HUES64 (cell line): ENCODE data around the gene STXBP2.

ENCODE experiments used
- H3K27ac ChIP-seq: 2 replicates; pipeline ENCODE4 v1.7.0; 2013; ENCODE audit warnings: low read depth, low read length, inconsistent platforms
- H3K27me3 ChIP-seq: 2 replicates; pipeline ENCODE4 v1.6.1; 2013; ENCODE audit warnings: mild to moderate bottlenecking, low read length; ENCODE audit not compliant: insufficient read depth
- H3K36me3 ChIP-seq: 2 replicates; pipeline ENCODE4 v1.6.1; 2013; ENCODE audit warnings: mild to moderate bottlenecking, low read length; ENCODE audit not compliant: insufficient read depth
- H3K4me1 ChIP-seq: 2 replicates; pipeline ENCODE4 v1.6.1; 2013; ENCODE audit warnings: mild to moderate bottlenecking, low read length, moderate library complexity; ENCODE audit not compliant: insufficient read depth
- H3K4me3 ChIP-seq: 2 replicates; pipeline ENCODE4 v1.5.1; 2013; ENCODE audit warnings: mild to moderate bottlenecking, low read length, moderate library complexity
- H3K9ac ChIP-seq: 2 replicates; pipeline ENCODE4 v1.6.1; 2013; ENCODE audit warnings: mild to moderate bottlenecking, low read depth, low read length
- H3K9me3 ChIP-seq: 2 replicates; pipeline ENCODE4 v1.6.1; 2013; ENCODE audit warnings: low read depth, low read length; ENCODE audit not compliant: insufficient read depth
- WGBS: fragments of 150-250, 120-280 bp; methylation state at CpG from one replicate; pipeline ENCODE4 v1.1.7; 2013; ENCODE audit warnings: missing lambda C conversion rate; 5-methylcytosine and 5-hydroxymethylcytosine counted together

Gene STXBP2

DNA sequence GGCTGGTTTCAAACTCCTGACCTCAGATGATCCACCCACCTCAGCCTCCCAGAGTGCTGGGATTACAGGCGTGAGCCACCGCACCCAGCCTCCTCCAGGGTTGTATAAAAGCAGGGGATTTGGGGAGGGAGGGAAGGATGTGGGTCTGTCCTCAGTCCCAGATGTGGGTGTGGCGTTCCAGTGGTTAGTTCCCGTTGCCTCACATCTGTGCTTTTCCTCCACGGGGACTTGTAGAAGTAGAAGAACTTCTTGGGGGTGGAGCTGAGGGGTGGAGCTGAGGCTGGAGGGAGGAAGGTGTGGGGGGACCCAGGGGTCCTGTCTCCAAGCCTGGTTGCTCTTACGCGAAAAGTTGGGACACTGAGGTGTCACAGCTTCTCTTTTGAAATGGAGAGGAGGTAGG lies 39.5 kb downstream of the STXBP2 start:
- Histone ChIP-seq H3K4me1 (no peaks in the 10 kb centered on the region), H3K27ac (no peak overlapping the region), H3K9me3 (no peaks in the 10 kb centered on the region), H3K4me3 (no peak overlapping the region), H3K9ac (no peak overlapping the region), H3K36me3 (no peaks in the 10 kb centered on the region), H3K27me3 (peaks cover 33% of the 10 kb centered on the region)
- 57% methylated on average over 7 of the region's 7 CpGs for WGBS

GRCh38 chr19:7676854-7677253 lies 39.9 kb downstream of the STXBP2 start, which contains the start of gene MCEMP1:
Gene MCEMP1 (plus strand): TSS chr19:7677090. CDS start chr19:7677121, 31 bp downstream.
- H3K27ac ChIP-seq, result no peak within 1 kb of the TSS
- no peaks in the 10 kb centered on the region for H3K36me3 ChIP-seq
- H3K27me3 ChIP-seq, result peaks cover 28% of the 10 kb centered on the region
- H3K4me3 ChIP-seq, result no peak within 1 kb of the TSS
- 67% methylated on average over 10 of the region's 10 CpGs for WGBS
- H3K9me3 ChIP-seq, result no peaks in the 10 kb centered on the region
- peaks cover 1% of the 10 kb centered on the region; the same call in 1 of the 2 replicates for H3K4me1 ChIP-seq
- H3K9ac ChIP-seq, result no peak within 1 kb of the TSS

GRCh38 chr19:7677669-7678311 lies 40.9 kb downstream of the STXBP2 start:
- no peak overlapping the region for H3K9ac ChIP-seq
- 35% methylated on average over 12 of the region's 12 CpGs for WGBS

DNA sequence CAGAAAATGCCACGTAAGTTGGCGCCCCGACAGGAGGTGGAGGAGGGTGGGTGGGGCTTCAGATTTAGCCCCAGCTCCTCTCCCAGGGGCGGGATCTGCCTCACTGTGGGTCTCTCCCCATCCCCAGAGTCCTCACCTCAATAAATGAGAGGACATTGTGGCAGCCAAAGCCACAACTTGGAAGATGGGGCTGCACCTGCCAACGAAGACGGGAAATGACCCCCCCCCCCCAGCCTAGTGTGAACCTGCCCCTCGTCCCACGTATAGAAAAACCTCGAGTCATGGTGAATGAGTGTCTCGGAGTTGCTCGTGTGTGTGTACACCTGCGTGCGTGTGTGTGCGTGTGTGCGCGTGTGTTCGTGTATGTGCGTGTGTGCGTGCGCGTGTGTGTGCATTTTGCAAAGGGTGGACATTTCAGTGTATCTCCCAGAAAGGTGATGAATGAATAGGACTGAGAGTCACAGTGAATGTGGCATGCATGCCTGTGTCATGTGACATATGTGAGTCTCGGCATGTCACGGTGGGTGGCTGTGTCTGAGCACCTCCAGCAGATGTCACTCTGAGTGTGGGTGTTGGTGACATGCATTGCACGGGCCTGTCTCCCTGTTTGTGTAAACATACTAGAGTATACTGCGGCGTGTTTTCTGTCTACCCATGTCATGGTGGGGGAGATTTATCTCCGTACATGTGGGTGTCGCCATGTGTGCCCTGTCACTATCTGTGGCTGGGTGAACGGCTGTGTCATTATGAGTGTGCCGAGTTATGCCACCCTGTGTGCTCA lies 42.3 kb downstream of the STXBP2 start:
- H3K9ac ChIP-seq, result no peak overlapping the region
- 79% methylated on average over 30 of the region's 30 CpGs for WGBS
- no peaks in the 10 kb centered on the region for H3K9me3 ChIP-seq
- peaks cover 19% of the 10 kb centered on the region for H3K27me3 ChIP-seq
- H3K27ac ChIP-seq, result no peak overlapping the region
- peaks cover 2% of the 10 kb centered on the region; the same call in 1 of the 2 replicates for H3K4me1 ChIP-seq
- H3K36me3 ChIP-seq, result peaks cover 11% of the 10 kb centered on the region
- H3K4me3 ChIP-seq, result no peak overlapping the region

More at GRCh38 chr19:7677669-7678311, 40.9 kb downstream of the STXBP2 start:
- peaks cover 2% of the 10 kb centered on the region; the same call in 1 of the 2 replicates for H3K4me1 ChIP-seq
- peaks cover 5% of the 10 kb centered on the region for H3K36me3 ChIP-seq
- H3K27me3 ChIP-seq, result peaks cover 19% of the 10 kb centered on the region
- H3K4me3 ChIP-seq, result no peak overlapping the region
- no peak overlapping the region for H3K27ac ChIP-seq
- no peaks in the 10 kb centered on the region for H3K9me3 ChIP-seq

GRCh38 chr19:7679771-7680605 lies 43.1 kb downstream of the STXBP2 start:
- H3K36me3 ChIP-seq, result peaks cover 11% of the 10 kb centered on the region
- no peak overlapping the region for H3K9ac ChIP-seq
- peak overlapping the region; percentile 87 for H3K4me3 ChIP-seq
- H3K27me3 ChIP-seq, result peaks cover 19% of the 10 kb centered on the region
- WGBS, result 61% methylated on average over 22 of the region's 22 CpGs
- no peak overlapping the region for H3K27ac ChIP-seq
- H3K4me1 ChIP-seq, result peaks cover 2% of the 10 kb centered on the region; the same call in 1 of the 2 replicates
- H3K9me3 ChIP-seq, result no peaks in the 10 kb centered on the region

DNA sequence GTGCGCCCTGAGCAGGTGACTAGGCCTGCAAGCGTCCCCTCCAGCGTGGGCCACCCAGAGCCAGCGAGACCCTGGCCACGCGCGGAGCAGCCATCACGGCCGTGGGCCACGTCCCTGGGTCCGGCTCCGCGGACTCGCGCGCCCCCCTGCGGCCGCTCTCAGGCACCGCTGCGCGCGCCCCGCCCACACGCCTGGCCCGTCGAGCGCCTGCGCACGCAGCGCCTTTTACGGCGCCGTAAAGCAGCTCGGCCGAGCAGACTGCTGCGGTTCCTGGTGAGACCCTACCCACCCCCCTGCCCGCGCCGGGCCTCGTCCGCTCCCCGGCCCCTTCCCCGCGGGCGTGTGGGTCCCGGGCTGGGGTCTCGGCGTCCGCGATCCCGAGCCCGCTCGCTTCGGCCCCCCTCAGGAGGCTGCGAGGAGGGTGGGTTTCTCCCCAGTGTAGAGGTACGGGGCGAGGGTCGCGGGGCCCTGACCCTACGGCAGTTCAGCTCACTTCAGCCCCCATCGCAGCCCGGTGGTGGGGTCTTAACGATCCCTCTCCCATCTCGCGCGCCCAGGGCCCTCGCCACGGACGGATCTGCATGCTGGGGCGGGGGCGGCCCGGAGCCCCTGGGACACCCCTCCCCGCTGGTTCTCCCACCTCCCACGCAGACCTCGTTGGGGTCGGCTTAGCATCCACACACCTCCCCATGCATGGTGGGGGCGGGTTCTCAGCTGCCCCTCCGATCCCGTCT lies 43.9 kb downstream of the STXBP2 start, which contains the start of gene TRAPPC5:
TSS of gene TRAPPC5 (plus strand) at position 228 of the 734 bp plus-strand sequence. CDS start 1,421 bp downstream, outside the sequence.
- under 1% methylated on average over 79 of the region's 79 CpGs for WGBS
- Histone ChIP-seq H3K27ac (peak within 1 kb of the TSS; percentile 55; the same call in 1 of the 2 replicates), H3K36me3 (peaks cover 11% of the 10 kb centered on the region), H3K9ac (peak within 1 kb of the TSS; percentile 82), H3K27me3 (peaks cover 19% of the 10 kb centered on the region), H3K4me3 (peak within 1 kb of the TSS; percentile 87), H3K9me3 (no peaks in the 10 kb centered on the region), H3K4me1 (peaks cover 2% of the 10 kb centered on the region; the same call in 1 of the 2 replicates)

DNA sequence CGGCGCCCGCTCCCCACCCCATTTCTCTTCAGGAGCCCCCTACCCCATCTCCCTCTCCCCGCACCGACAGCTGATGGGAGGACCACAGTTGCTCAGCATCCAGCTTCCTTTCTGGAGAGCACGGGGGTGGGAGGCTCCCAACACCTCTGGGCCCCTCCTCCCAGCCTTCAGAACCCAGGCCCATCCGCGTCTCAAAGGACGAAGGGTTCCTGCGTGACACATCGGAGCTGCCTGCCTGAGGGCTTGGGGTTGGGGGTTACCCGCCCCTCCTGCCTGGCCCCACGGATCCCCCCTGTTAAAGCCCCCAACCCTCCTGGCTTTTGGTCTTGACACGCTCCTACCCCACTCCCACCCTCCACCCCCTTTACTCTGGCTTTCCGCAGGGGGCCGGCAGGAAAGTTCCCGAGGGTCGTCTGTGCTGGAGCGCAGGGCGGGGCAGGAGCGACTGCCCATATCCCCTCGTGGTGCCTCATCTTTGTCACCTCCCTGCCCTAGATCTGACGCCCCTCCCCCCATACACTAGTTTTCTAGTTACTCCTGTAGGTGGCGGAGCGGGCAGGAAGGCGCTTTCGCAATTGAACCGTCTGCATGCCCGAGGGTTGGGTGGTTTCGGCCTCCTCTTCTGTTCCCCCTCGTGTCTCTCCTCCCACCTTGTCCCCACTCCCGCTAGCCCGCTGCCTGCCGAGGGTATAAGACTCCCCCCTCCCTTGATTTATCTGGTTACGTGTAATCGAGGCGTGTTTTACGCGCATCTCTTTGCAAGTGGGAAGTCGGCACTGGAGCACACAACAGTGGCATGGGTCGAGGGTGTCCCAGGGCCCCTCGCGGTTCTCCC lies 44.6 kb downstream of the STXBP2 start:
- H3K9ac ChIP-seq, result peak overlapping the region; percentile 82
- peak overlapping the region; percentile 37; the same call in 1 of the 2 replicates for H3K27ac ChIP-seq
- no peaks in the 10 kb centered on the region for H3K9me3 ChIP-seq
- peaks cover 2% of the 10 kb centered on the region; the same call in 1 of the 2 replicates for H3K4me1 ChIP-seq
- 24% methylated on average over 43 of the region's 43 CpGs for WGBS
- peak overlapping the region; percentile 87 for H3K4me3 ChIP-seq
- peaks cover 16% of the 10 kb centered on the region for H3K27me3 ChIP-seq
- H3K36me3 ChIP-seq, result peaks cover 11% of the 10 kb centered on the region

DNA sequence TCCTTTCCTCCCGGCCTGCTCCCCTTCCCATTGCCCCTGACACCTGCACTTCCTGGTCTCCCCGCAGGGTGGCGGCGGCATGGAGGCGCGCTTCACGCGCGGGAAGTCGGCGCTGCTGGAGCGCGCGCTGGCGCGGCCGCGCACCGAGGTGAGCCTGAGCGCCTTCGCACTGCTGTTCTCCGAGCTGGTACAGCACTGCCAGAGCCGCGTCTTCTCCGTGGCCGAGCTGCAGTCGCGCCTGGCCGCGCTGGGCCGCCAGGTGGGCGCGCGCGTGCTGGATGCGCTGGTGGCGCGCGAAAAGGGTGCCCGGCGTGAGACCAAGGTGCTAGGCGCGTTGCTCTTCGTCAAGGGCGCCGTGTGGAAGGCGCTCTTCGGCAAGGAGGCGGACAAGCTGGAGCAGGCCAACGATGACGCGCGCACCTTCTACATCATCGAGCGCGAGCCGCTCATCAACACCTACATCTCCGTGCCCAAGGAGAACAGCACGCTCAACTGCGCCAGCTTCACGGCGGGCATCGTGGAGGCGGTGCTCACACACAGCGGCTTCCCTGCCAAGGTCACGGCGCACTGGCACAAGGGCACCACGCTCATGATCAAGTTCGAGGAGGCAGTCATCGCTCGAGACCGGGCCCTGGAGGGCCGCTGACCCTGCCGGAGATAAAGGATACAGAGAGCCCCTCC lies 45.4 kb downstream of the STXBP2 start:
- Histone ChIP-seq H3K36me3 (peaks cover 11% of the 10 kb centered on the region), H3K4me1 (peaks cover 2% of the 10 kb centered on the region; the same call in 1 of the 2 replicates), H3K27ac (0 out of 2 replicates have a peak overlapping the region, but pooled peaks have one; percentile 37), H3K9ac (peak overlapping the region; percentile 47), H3K27me3 (peaks cover 12% of the 10 kb centered on the region), H3K4me3 (peak overlapping the region; percentile 87), H3K9me3 (no peaks in the 10 kb centered on the region)
- 96% methylated on average over 74 of the region's 74 CpGs for WGBS
